DOHH2 (cell line): Measurements from ENCODE around the gene DOK3.

ENCODE experiments used
- EZH2phosphoT487 ChIP-seq: fragments of 200-600 bp; sonication (generic); IDR thresholded peaks from 2 replicates; pipeline ENCODE4 v1.6.1; 2017; ENCODE audit warnings: borderline replicate concordance, mild to moderate bottlenecking, antibody characterized with exemption, low read length, moderate library complexity, mixed read lengths
- TF ChIP-seq, protein P1 (sequence below): fragments of 200-600 bp; sonication (generic); IDR thresholded peaks from one replicate; pipeline ENCODE4 v1.5.1; 2014; ENCODE audit warnings: antibody characterized with exemption, mild to moderate bottlenecking, low read depth, low read length; ENCODE audit not compliant: poor library complexity, severe bottlenecking

DNA sequence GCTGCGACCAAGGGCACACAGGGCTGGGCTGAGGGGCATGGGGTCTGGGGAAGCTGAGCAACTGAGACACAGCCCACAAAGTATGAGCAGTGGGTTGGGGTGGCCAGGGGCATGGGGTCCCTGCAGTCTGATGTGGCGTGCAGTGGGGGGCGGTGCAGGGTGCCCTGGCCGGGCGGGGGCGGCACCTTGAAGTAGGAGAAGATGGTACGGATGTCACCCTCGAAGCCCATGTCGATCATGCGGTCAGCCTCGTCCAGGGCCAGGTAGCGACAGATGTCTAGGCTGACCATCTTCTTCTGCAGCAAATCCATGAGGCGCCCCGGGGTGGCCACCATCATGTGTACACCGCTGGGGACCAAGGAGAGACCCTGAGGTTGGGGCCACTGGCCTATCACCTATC, 3.9 kb upstream of the DOK3 start:
- TF ChIP-seq, protein P1, sequence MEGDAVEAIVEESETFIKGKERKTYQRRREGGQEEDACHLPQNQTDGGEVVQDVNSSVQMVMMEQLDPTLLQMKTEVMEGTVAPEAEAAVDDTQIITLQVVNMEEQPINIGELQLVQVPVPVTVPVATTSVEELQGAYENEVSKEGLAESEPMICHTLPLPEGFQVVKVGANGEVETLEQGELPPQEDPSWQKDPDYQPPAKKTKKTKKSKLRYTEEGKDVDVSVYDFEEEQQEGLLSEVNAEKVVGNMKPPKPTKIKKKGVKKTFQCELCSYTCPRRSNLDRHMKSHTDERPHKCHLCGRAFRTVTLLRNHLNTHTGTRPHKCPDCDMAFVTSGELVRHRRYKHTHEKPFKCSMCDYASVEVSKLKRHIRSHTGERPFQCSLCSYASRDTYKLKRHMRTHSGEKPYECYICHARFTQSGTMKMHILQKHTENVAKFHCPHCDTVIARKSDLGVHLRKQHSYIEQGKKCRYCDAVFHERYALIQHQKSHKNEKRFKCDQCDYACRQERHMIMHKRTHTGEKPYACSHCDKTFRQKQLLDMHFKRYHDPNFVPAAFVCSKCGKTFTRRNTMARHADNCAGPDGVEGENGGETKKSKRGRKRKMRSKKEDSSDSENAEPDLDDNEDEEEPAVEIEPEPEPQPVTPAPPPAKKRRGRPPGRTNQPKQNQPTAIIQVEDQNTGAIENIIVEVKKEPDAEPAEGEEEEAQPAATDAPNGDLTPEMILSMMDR: no peak
- no peak for TF ChIP-seq EZH2phosphoT487
